MM.1S (cell line): ENCODE results near the gene EIF5.

Experiments used
- DNase-seq: peaks from one replicate; pipeline ENCODE4 v3.0.0-alpha.2; 2015
- H2AFZ ChIP-seq: fragments of 300-600 bp; sonication (generic); 2 replicates; pipeline ENCODE4 v1.6.0; 2016; ENCODE audit warnings: antibody characterized with exemption, low read length
- H3F3A ChIP-seq: fragments of 300-600 bp; sonication (generic); 2 replicates; pipeline ENCODE4 v1.6.1; 2016; ENCODE audit warnings: mild to moderate bottlenecking, antibody characterized with exemption, low read length, moderate library complexity, mixed read lengths; ENCODE audit not compliant: insufficient read depth
- H3K27ac ChIP-seq: fragments of 300-600 bp; sonication (generic); 2 replicates; pipeline ENCODE4 v1.5.1; 2016; ENCODE audit warnings: mild to moderate bottlenecking, low read length
- H3K27me3 ChIP-seq: fragments of 300-600 bp; sonication (generic); replicated peaks from 2 replicates; pipeline ENCODE4 v1.6.0; 2016; ENCODE audit warnings: low read length; ENCODE audit not compliant: insufficient read depth
- H3K36me3 ChIP-seq: fragments of 300-600 bp; sonication (generic); replicated peaks from 2 replicates; pipeline ENCODE4 v1.6.1; 2016; ENCODE audit warnings: mild to moderate bottlenecking, low read length, mixed read lengths; ENCODE audit not compliant: insufficient read depth
- H3K4me1 ChIP-seq: fragments of 300-600 bp; sonication (generic); 2 replicates; pipeline ENCODE4 v1.6.1; 2016; ENCODE audit warnings: low read length, mixed read lengths
- H3K4me2 ChIP-seq: fragments of 300-600 bp; sonication (generic); 2 replicates; pipeline ENCODE4 v1.6.0; 2016; ENCODE audit warnings: low read depth, low read length
- H3K4me3 ChIP-seq: fragments of 300-600 bp; sonication (generic); 2 replicates; pipeline ENCODE4 v1.5.1; 2016; ENCODE audit warnings: low read length, mixed read lengths
- H3K79me2 ChIP-seq: fragments of 300-600 bp; sonication (generic); 2 replicates; pipeline ENCODE4 v1.6.1; 2016; ENCODE audit warnings: mixed run types, low read length, mixed read lengths
- H3K9ac ChIP-seq: fragments of 300-600 bp; sonication (generic); 2 replicates; pipeline ENCODE4 v1.6.1; 2016; ENCODE audit warnings: low read length, mixed read lengths
- H3K9me2 ChIP-seq: fragments of 300-600 bp; sonication (generic); replicated peaks from 2 replicates; pipeline ENCODE4 v1.6.1; 2016; ENCODE audit warnings: mild to moderate bottlenecking, low read length, mixed read lengths; ENCODE audit not compliant: insufficient read depth
- H3K9me3 ChIP-seq: fragments of 300-600 bp; sonication (generic); replicated peaks from 2 replicates; pipeline ENCODE4 v1.6.1; 2016; ENCODE audit warnings: mild to moderate bottlenecking, low read length, mixed read lengths; ENCODE audit not compliant: insufficient read depth
- H4K20me1 ChIP-seq: fragments of 300-600 bp; sonication (generic); 2 replicates; pipeline ENCODE4 v1.6.1; 2016; ENCODE audit warnings: mild to moderate bottlenecking, low read length, moderate library complexity, mixed read lengths; ENCODE audit not compliant: insufficient read depth
- CTCF ChIP-seq: fragments of 300-600 bp; sonication (generic); IDR thresholded peaks from 2 replicates; pipeline ENCODE4 v1.5.1; 2016; ENCODE audit warnings: antibody characterized with exemption, low read length, mixed read lengths
- EZH2 ChIP-seq: fragments of 300-600 bp; sonication (generic); optimal IDR thresholded peaks from 2 replicates; pipeline ENCODE3; 2017; ENCODE audit warnings: low read depth, mild to moderate bottlenecking, antibody characterized with exemption, low read length, mixed read lengths
- EZH2phosphoT487 ChIP-seq: fragments of 300-600 bp; sonication (generic); IDR thresholded peaks from 2 replicates; pipeline ENCODE4 v1.6.1; 2018; ENCODE audit warnings: antibody characterized with exemption, low read length

The EIF5 gene

GRCh38 chr14:103370087-103370486 lies 36.0 kb downstream of the EIF5 start:
- TF ChIP-seq CTCF (no peak), EZH2 (no peak)
- Histone ChIP-seq H2AFZ (no peak overlapping the region), H3F3A (no peaks in the 10 kb centered on the region), H3K27me3 (no peaks in the 10 kb centered on the region), H3K4me2 (no peak overlapping the region), H3K27ac (no peak overlapping the region), H3K9me2 (no peaks in the 10 kb centered on the region), H3K4me1 (no peaks in the 10 kb centered on the region), H3K79me2 (no peaks in the 10 kb centered on the region), H3K4me3 (no peak overlapping the region), H3K9ac (no peak overlapping the region), H3K36me3 (no peaks in the 10 kb centered on the region), H4K20me1 (no peaks in the 10 kb centered on the region), H3K9me3 (no peaks in the 10 kb centered on the region)
- DNase-seq = no peak

- no peak for DNase-seq
- Histone ChIP-seq H3K79me2 (no peaks in the 10 kb centered on the region), H2AFZ (no peak overlapping the region), H3K27ac (no peak overlapping the region), H3K27me3 (no peaks in the 10 kb centered on the region), H3K9me3 (no peaks in the 10 kb centered on the region), H3K9me2 (no peaks in the 10 kb centered on the region), H3K36me3 (no peaks in the 10 kb centered on the region), H3F3A (no peaks in the 10 kb centered on the region), H3K9ac (no peak overlapping the region), H4K20me1 (no peaks in the 10 kb centered on the region), H3K4me2 (no peak overlapping the region), H3K4me3 (no peak overlapping the region), H3K4me1 (no peaks in the 10 kb centered on the region)
- TF ChIP-seq EZH2 (no peak), CTCF (no peak), EZH2phosphoT487 (no peak)
These were observed 38.0 kb downstream of the EIF5 start for GRCh38 chr14:103372017-103372416.

GRCh38 chr14:103372552-103373304 lies 38.7 kb downstream of the EIF5 start:
- H3K27me3 ChIP-seq = no peaks in the 10 kb centered on the region
- H3K4me1 ChIP-seq = no peaks in the 10 kb centered on the region
- H3K4me2 ChIP-seq = no peak overlapping the region
- TF ChIP-seq CTCF (no peak), EZH2 (no peak), EZH2phosphoT487 (no peak)
- no peaks in the 10 kb centered on the region for H4K20me1 ChIP-seq
- no peaks in the 10 kb centered on the region for H3K9me2 ChIP-seq
- H3K27ac ChIP-seq = no peak overlapping the region
- H3K79me2 ChIP-seq = no peaks in the 10 kb centered on the region
- no peak overlapping the region for H3K9ac ChIP-seq
- no peak overlapping the region for H3K4me3 ChIP-seq
- H3K9me3 ChIP-seq = no peaks in the 10 kb centered on the region
- H3K36me3 ChIP-seq = no peaks in the 10 kb centered on the region
- H2AFZ ChIP-seq = no peak overlapping the region
- no peaks in the 10 kb centered on the region for H3F3A ChIP-seq
- DNase-seq = no peak
